ENCODE data around the gene DCTPP1. TPM values are rescaled to one million over a fixed set of nuclear protein-coding genes. Genes with fewer than 3 reads are reported as not detected.
A peak's percentile ranks its signal among the peaks of the same experiment; 100 is the strongest.

DCTPP1 gene
- total and polyA plus RNA-seq, 2 of the 13 experiments (the other 11 are each of a cell fraction or from before 2014, with no cell fraction given) = 54.8 to 74.4 TPM

DNA sequence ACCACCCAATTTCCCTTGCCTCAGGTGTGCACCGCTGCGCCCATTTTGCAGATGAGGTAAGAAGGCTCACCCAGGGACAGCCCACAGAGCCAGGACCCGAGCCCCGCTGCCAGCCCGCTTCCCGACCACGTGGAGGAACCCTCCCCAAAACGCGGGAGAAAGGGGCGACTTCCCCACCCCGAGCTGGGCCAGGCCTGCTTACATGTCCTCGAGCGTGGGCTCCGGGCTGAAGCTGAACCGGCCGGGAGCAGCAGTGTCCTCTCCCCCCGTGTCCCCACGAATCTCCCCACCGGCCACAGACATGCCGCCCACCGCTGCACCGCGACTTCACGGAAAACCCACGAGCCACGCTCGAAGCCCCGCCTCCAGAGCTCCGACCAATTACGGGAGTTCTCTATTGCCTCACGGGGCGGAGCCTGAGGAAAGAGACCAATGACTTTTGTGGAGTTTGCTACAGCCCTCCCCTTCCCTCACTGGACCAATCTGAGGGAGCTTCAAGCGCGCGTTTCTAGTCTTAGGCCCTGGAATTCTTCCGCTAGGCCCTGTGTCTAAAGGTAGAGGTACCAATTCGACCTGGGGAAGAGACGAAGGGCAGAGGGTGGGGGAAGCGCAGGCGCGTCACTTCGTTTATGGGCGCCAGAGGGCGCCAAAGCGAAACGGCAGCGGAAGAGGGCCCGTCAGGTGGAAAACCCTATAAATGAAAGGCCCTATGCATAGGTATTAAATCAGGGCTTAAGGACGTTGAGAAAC lies at the start of gene DCTPP1 (continued):
- TF ChIP-seq, protein P1, sequence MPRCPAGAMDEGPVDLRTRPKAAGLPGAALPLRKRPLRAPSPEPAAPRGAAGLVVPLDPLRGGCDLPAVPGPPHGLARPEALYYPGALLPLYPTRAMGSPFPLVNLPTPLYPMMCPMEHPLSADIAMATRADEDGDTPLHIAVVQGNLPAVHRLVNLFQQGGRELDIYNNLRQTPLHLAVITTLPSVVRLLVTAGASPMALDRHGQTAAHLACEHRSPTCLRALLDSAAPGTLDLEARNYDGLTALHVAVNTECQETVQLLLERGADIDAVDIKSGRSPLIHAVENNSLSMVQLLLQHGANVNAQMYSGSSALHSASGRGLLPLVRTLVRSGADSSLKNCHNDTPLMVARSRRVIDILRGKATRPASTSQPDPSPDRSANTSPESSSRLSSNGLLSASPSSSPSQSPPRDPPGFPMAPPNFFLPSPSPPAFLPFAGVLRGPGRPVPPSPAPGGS (CRISPR knock-in tag; IDR thresholded peaks at IDR 0.05) = no peak; the same call in 1 of the 2 replicates
- peak; percentile 31; the same call in 1 of the 2 replicates for TF ChIP-seq ZNF572 (CRISPR knock-in tag; IDR thresholded peaks at IDR 0.05)
- TF ChIP-seq IRF2 (CRISPR knock-in tag; IDR thresholded peaks at IDR 0.05) = peak; percentile 93
- TF ChIP-seq ZNF296 (CRISPR knock-in tag; conservative IDR thresholded peaks at IDR 0.05) = no peak
- TF ChIP-seq, protein P2, sequence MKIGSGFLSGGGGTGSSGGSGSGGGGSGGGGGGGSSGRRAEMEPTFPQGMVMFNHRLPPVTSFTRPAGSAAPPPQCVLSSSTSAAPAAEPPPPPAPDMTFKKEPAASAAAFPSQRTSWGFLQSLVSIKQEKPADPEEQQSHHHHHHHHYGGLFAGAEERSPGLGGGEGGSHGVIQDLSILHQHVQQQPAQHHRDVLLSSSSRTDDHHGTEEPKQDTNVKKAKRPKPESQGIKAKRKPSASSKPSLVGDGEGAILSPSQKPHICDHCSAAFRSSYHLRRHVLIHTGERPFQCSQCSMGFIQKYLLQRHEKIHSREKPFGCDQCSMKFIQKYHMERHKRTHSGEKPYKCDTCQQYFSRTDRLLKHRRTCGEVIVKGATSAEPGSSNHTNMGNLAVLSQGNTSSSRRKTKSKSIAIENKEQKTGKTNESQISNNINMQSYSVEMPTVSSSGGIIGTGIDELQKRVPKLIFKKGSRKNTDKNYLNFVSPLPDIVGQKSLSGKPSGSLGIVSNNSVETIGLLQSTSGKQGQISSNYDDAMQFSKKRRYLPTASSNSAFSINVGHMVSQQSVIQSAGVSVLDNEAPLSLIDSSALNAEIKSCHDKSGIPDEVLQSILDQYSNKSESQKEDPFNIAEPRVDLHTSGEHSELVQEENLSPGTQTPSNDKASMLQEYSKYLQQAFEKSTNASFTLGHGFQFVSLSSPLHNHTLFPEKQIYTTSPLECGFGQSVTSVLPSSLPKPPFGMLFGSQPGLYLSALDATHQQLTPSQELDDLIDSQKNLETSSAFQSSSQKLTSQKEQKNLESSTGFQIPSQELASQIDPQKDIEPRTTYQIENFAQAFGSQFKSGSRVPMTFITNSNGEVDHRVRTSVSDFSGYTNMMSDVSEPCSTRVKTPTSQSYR (CRISPR knock-in tag; IDR thresholded peaks at IDR 0.05; ENCODE audit: borderline replicate concordance) = peak; percentile 69; the same call in 1 of the 2 replicates
- TF ChIP-seq, protein P3, sequence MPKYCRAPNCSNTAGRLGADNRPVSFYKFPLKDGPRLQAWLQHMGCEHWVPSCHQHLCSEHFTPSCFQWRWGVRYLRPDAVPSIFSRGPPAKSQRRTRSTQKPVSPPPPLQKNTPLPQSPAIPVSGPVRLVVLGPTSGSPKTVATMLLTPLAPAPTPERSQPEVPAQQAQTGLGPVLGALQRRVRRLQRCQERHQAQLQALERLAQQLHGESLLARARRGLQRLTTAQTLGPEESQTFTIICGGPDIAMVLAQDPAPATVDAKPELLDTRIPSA (CRISPR knock-in tag; IDR thresholded peaks at IDR 0.05; ENCODE audit: borderline replicate concordance) = peak; percentile 65
- peak; percentile 37; the same call in 1 of the 2 replicates for TF ChIP-seq ZNF263 (CRISPR knock-in tag; IDR thresholded peaks at IDR 0.05)
- TF ChIP-seq CENPX (CRISPR knock-in tag; IDR thresholded peaks at IDR 0.05) = no peak
- TF ChIP-seq NCOA1 (CRISPR knock-in tag; IDR thresholded peaks at IDR 0.05) = no peak
- TF ChIP-seq, protein P4, sequence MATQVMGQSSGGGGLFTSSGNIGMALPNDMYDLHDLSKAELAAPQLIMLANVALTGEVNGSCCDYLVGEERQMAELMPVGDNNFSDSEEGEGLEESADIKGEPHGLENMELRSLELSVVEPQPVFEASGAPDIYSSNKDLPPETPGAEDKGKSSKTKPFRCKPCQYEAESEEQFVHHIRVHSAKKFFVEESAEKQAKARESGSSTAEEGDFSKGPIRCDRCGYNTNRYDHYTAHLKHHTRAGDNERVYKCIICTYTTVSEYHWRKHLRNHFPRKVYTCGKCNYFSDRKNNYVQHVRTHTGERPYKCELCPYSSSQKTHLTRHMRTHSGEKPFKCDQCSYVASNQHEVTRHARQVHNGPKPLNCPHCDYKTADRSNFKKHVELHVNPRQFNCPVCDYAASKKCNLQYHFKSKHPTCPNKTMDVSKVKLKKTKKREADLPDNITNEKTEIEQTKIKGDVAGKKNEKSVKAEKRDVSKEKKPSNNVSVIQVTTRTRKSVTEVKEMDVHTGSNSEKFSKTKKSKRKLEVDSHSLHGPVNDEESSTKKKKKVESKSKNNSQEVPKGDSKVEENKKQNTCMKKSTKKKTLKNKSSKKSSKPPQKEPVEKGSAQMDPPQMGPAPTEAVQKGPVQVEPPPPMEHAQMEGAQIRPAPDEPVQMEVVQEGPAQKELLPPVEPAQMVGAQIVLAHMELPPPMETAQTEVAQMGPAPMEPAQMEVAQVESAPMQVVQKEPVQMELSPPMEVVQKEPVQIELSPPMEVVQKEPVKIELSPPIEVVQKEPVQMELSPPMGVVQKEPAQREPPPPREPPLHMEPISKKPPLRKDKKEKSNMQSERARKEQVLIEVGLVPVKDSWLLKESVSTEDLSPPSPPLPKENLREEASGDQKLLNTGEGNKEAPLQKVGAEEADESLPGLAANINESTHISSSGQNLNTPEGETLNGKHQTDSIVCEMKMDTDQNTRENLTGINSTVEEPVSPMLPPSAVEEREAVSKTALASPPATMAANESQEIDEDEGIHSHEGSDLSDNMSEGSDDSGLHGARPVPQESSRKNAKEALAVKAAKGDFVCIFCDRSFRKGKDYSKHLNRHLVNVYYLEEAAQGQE (IDR thresholded peaks at IDR 0.05; ENCODE audit: borderline replicate concordance in 1 of 2, low read depth in 1 of 2, low read length in 2 of 2) = peak in 1 of 2 experiments; percentile 29; a peak in 1 of 4 replicates
- TF ChIP-seq TMF1 (CRISPR knock-in tag; IDR thresholded peaks at IDR 0.05; ENCODE audit: low read depth) = peak; percentile 95
- TF ChIP-seq, protein P5, sequence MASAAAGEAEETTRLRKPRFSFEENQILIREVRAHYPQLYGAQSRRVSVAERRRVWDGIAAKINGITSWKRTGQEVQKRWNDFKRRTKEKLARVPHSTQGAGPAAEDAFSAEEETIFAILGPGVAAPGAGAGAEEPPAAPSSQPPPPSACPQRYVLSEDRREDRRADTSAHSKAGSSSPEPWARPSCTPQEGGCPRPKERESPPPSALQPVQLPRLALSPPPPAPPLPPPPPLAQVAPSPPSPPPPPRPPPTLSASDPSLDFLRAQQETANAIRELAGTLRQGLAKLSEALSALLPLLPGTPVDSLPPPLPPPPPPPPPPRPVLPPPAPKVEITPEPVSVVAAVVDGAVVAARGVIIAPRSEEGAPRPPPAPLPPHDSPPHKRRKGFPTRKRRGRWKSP (CRISPR knock-in tag; IDR thresholded peaks at IDR 0.05) = peak; percentile 93
- peak; percentile 42; the same call in 1 of the 2 replicates for TF ChIP-seq DNMT1 (CRISPR knock-in tag; IDR thresholded peaks at IDR 0.05)
- peak; percentile 88 for TF ChIP-seq IRX3 (CRISPR knock-in tag; IDR thresholded peaks at IDR 0.05; ENCODE audit: borderline replicate concordance, low read depth)
- TF ChIP-seq ZNF33A (CRISPR knock-in tag; IDR thresholded peaks at IDR 0.05; ENCODE audit: borderline replicate concordance) = no peak; the same call in 1 of the 2 replicates
- TF ChIP-seq, protein P6, sequence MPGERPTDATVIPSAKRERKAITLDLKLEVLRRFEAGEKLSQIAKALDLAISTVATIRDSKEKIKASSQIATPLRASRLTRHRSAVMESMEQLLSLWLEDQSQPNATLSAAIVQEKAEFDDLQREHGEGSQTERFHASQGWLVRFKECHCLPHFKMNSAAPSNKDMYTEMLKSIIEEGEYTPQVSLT (CRISPR knock-in tag; IDR thresholded peaks at IDR 0.05; ENCODE audit: borderline replicate concordance, low read depth) = no peak
- TF ChIP-seq TBX3 (IDR thresholded peaks at IDR 0.05; ENCODE audit: borderline replicate concordance) = no peak
- no peak; the same call in 1 of the 2 replicates for TF ChIP-seq SIX4 (CRISPR knock-in tag; IDR thresholded peaks at IDR 0.05)

All from HepG2 (cell line).